ENCODE measurements around the gene WHAMM. TPM values are rescaled to one million over a fixed set of nuclear protein-coding genes. Genes with fewer than 3 reads are reported as not detected.

Gene WHAMM
- polyA plus RNA-seq (2011; rRNA removed) = 4.2 and 5.1 TPM in 2 replicates
- 3.7 and 4.0 TPM in 2 replicates for polyA plus RNA-seq (2012; cell fraction: cytosol; rRNA removed)
- 5.0 and 5.7 TPM in 2 replicates for polyA plus RNA-seq (2012; cell fraction: nucleus; rRNA removed)
- polyA plus RNA-seq (2017; fragmentation: RNase III; extraction: RNeasy Plus Mini Kit Qiagen cat#74134 plus additional on column Dnase treatment) = 5.5 to 5.9 TPM (median 5.6 TPM) in 3 replicates
- polyA minus RNA-seq (2011; rRNA and poly(A)+ RNA removed) = 1.8 and 2.1 TPM in 2 replicates

- H3K27ac ChIP-seq = peak within 1 kb of the TSS; percentile 80 to 96
- peak within 1 kb of the TSS; percentile 65 for H3K4me3 ChIP-seq
- H3K4me2 ChIP-seq = peak within 1 kb of the TSS; percentile 91
- FAIRE-seq (peak; percentile 94), DNase-seq (ENCODE audit: low read depth in 1 of 2, low spot score in 1 of 2) (peak; percentile 99), ATAC-seq (peak; percentile 93 to 99)
- POLR2A ChIA-PET = interaction anchor here (1.1 to 1.7 kb wide), 4 partner anchors 22 to 269 kb away, joined by 3 to 12 read pairs (median 7); partner anchors contain the start of genes RAMAC and RPS17
- H3K4me1 ChIP-seq = peaks cover 17% of the 10 kb centered on the region
- CTCF ChIA-PET = interaction anchor here (0.6 to 2.4 kb wide), 10 partner anchors 10 to 370 kb away, joined by 3 to 6 read pairs (median 3); partner anchors contain the start of gene RPS17
- WGBS (ENCODE audit: missing lambda C conversion rate) = under 1% methylated on average over 48 of the region's 67 CpGs
- TF ChIP-seq PHF8 (IDR thresholded peaks at IDR 0.05; ENCODE audit: borderline replicate concordance, low read depth) (peak; percentile 90), HOXB5 (CRISPR knock-in tag; IDR thresholded peaks at IDR 0.05) (no peak), MAX (IDR thresholded peaks at IDR 0.05) (peak; percentile 23), E2F6 (IDR thresholded peaks at IDR 0.05; ENCODE audit: borderline replicate concordance, low read depth) (peak; percentile 64; the same call in 1 of the 2 replicates), JUN (IDR thresholded peaks at IDR 0.05) (peak; percentile 79), CEBPB (IDR thresholded peaks at IDR 0.05) (peak; percentile 6 to 59; a peak in 3 of 4 replicates), CTCF (IDR thresholded peaks at IDR 0.05) (peak; percentile 56), HMGXB4 (CRISPR knock-in tag; IDR thresholded peaks at IDR 0.05; ENCODE audit: borderline replicate concordance) (peak; percentile 60; the same call in 1 of the 2 replicates), EP300 (IDR thresholded peaks at IDR 0.05) (no peak), POLR2A (IDR thresholded peaks at IDR 0.05; ENCODE audit: low read length) (peak; percentile 93), MYC (IDR thresholded peaks at IDR 0.05; ENCODE audit: borderline replicate concordance, low read length) (no peak), TP53 (CRISPR knock-in tag; IDR thresholded peaks at IDR 0.05) (no peak), NPAS2 (CRISPR knock-in tag; IDR thresholded peaks at IDR 0.05; ENCODE audit: borderline replicate concordance) (no peak), FOSB (CRISPR knock-in tag; IDR thresholded peaks at IDR 0.05) (no peak), RFX5 (IDR thresholded peaks at IDR 0.05) (peak; percentile 85), PBX3 (IDR thresholded peaks at IDR 0.05) (peak; percentile 90), BCL3 (IDR thresholded peaks at IDR 0.05) (peak; percentile 81; the same call in 2 of the 3 replicates), USF2 (IDR thresholded peaks at IDR 0.05) (peak; percentile 62)
- H3K9me3 ChIP-seq = no peaks in the 10 kb centered on the region
These were observed at the start of gene WHAMM for GRCh38 chr15:82809308-82810060. Gene WHAMM (plus strand): TSS chr15:82809628. CDS start chr15:82809727, 99 bp downstream.
